Activated naive CD8-positive, alpha-beta T cell treated with anti-CD3 and anti-CD28 coated beads, Interleukin-2, amount 10 ng/mL, durations not matched to agents 7 days and 5 days (primary cell): ENCODE measurements around the gene TMEM185A. TPM values are rescaled to one million over a fixed set of nuclear protein-coding genes. Genes with fewer than 3 reads are reported as not detected.
"Not testable (repeated sequence)": the region's sequence is repeated elsewhere in the genome, so short reads cannot be mapped to it uniquely, and the experiment has no call there.

Experiments
- ATAC-seq: fragments of 150-1000 bp; cut with Tn5 transposase; one replicate; pipeline ENCODE4 v1.10.0; 2021; ENCODE audit warnings: low read depth, moderate library complexity
- POLR2A ChIA-PET: fragments of 350-600 bp; sonication (Branson Sonifier 250); formaldehyde crosslinking; loops from one replicate; lab custom pipeline; 2021; ENCODE audit warnings: antibody characterized with exemption; lab: Charles Lee
- DNase-seq: peaks from one replicate; pipeline ENCODE4 v3.0.0; 2021
- H3K27ac Mint-ChIP-seq: one replicate; pipeline ENCODE4 v1.8.0; 2022; ENCODE audit warnings: mild to moderate bottlenecking, mixed read lengths
- H3K27me3 Mint-ChIP-seq: one replicate; pipeline ENCODE4 v1.8.0; 2022; ENCODE audit warnings: mild to moderate bottlenecking, moderate library complexity, mixed read lengths
- H3K36me3 Mint-ChIP-seq: one replicate; pipeline ENCODE4 v1.8.0; 2021; ENCODE audit warnings: mild to moderate bottlenecking, mixed read lengths
- H3K4me1 Mint-ChIP-seq: one replicate; pipeline ENCODE4 v1.8.0; 2021; ENCODE audit warnings: mixed read lengths
- H3K4me3 Mint-ChIP-seq: one replicate; pipeline ENCODE4 v1.8.0; 2022; ENCODE audit warnings: mild to moderate bottlenecking, moderate library complexity, mixed read lengths
- H3K9me3 Mint-ChIP-seq: one replicate; pipeline ENCODE4 v1.8.0; 2021; ENCODE audit warnings: mixed read lengths
- total RNA-seq, 2 experiments: library from RNA; stranded (reverse); gene quantifications; one replicate each; pipeline ENCODE4 v1.2.3, GENCODE V29; 2021

TMEM185A gene
- total RNA-seq, 2 experiments from 2014 or later, result 23.6 to 28.7 TPM

DNA sequence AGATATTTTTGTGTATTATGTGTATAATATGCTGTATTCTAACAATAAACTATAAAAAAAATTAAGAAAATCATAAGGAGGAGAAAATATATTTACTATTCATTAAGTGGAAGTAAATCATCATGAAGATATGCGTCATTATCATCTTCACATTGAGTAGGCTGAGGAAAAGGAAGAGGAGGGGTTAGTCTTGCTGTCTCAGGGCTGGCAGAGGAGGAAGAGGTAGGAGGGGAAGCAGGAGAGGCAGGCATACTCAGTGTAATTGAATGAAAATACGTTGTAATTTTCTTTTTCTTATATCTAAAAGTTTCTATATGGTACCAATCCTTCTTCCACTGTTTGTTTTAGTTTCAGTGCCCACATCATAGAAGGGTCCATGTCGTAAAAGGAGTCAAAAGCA lies 9.8 kb upstream of the TMEM185A start:
- no peak for DNase-seq
- Mint-ChIP-seq H3K9me3 (no peaks in the 10 kb centered on the region), H3K36me3 (no peaks in the 10 kb centered on the region), H3K27me3 (peaks cover 8% of the 10 kb centered on the region), H3K4me3 (no peak overlapping the region), H3K27ac (no peak overlapping the region), H3K4me1 (peaks cover 2% of the 10 kb centered on the region)
- POLR2A ChIA-PET, result no interaction called here
- ATAC-seq, result no peak

DNA sequence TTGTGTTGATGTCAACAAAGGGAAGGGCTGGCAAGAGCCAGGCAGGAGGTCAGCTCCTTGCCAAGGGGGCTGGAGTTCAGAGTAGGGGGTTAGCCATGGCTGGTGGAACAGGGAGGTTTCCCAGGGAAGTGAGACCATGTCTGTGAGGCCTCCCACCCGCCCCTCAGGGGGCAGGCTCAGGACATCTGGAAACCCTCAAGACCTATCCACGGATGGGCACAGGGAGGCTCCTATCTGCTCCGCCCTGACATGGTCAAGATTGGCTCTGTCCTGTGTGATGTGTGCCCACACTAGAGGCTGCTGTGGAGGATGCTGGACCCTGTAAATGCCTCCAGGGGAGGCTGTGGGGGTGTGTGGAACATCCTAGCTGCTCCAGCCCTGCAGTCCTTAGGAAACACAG lies 8.0 kb upstream of the TMEM185A start:
- Mint-ChIP-seq H3K9me3 (no peaks in the 10 kb centered on the region), H3K4me3 (no peak overlapping the region), H3K27ac (no peak overlapping the region), H3K4me1 (peaks cover 2% of the 10 kb centered on the region), H3K27me3 (peaks cover 6% of the 10 kb centered on the region), H3K36me3 (no peaks in the 10 kb centered on the region)
- no peak for DNase-seq
- POLR2A ChIA-PET, result no interaction called here
- no peak for ATAC-seq

DNA sequence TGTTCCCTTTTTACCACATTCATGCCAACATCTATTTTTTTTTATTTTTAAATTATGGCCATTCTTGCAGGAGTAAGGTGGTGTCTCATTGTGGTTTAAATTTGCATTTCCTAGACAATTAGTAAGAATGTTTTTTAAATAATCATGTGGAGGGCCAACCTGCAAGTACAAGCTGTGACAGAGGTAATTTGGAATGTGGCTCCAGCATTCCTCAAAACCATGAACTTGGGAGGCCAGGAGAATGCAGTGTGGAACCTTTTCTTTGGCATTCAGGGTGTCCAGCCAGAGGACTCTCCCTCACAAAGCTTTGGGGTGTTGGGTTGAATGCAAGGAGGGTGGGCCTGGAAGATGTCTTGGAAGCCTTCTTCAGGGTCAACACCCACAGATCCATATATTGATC lies 7.3 kb upstream of the TMEM185A start:
- POLR2A ChIA-PET, result no interaction called here
- Mint-ChIP-seq H3K4me3 (no peak overlapping the region), H3K36me3 (no peaks in the 10 kb centered on the region), H3K9me3 (no peaks in the 10 kb centered on the region), H3K4me1 (peaks cover 2% of the 10 kb centered on the region), H3K27me3 (peaks cover 8% of the 10 kb centered on the region), H3K27ac (no peak overlapping the region)
- ATAC-seq (no peak), DNase-seq (no peak)

- H3K4me3 Mint-ChIP-seq, result no peak overlapping the region
- no peak overlapping the region for H3K27ac Mint-ChIP-seq
- no peaks in the 10 kb centered on the region for H3K9me3 Mint-ChIP-seq
- peaks cover 21% of the 10 kb centered on the region for H3K4me1 Mint-ChIP-seq
- DNase-seq (no peak), ATAC-seq (no peak)
- H3K27me3 Mint-ChIP-seq, result peaks cover 6% of the 10 kb centered on the region
- peaks cover 5% of the 10 kb centered on the region for H3K36me3 Mint-ChIP-seq
- POLR2A ChIA-PET, result no interaction called here
These were observed 1.9 kb upstream of the TMEM185A start for GRCh38 chrX:149633511-149633910.

GRCh38 chrX:149630681-149631233 lies 835 bp downstream of the TMEM185A start:
- peak overlapping the region; percentile 80 for H3K27ac Mint-ChIP-seq
- DNase-seq, result no peak
- peaks cover 27% of the 10 kb centered on the region for H3K4me1 Mint-ChIP-seq
- H3K36me3 Mint-ChIP-seq, result peaks cover 5% of the 10 kb centered on the region
- ATAC-seq, result no peak
- peaks cover 2% of the 10 kb centered on the region for H3K27me3 Mint-ChIP-seq
- H3K9me3 Mint-ChIP-seq, result no peaks in the 10 kb centered on the region
- POLR2A ChIA-PET, result no interaction called here
- H3K4me3 Mint-ChIP-seq, result peak overlapping the region; percentile 93

DNA sequence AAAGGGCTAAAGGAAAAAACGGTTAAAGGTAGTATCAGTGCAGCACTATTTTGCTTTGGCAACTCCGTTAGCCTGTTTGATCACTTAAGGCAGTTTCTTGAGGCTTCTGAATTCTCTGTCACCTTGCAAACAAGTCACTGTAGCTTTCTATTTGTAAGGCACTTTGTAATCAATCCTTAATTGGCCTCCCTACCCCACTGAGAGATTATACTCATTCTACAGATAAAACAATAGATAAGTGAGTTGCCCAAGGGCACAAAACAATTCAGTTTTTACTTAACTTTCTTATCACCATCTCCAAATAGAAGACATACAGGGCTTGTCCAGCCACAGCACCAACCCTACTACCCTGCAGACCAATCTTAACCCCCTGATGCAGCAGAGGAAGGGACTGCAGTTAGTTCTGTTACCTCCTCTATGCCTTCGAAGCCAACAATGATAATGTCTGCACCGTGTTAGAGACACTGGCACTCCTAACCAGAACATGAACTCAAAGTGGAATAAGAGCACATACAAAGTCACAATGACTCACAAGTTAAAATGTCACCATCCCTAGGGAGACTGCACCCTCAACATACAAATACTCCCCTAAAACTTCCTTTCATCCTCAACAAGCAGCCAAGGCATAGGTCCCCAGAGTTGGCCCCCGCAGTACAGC lies 1.7 kb downstream of the TMEM185A start:
- DNase-seq, result no peak
- Mint-ChIP-seq H3K9me3 (no peaks in the 10 kb centered on the region), H3K36me3 (peaks cover 8% of the 10 kb centered on the region), H3K4me3 (peak overlapping the region; percentile 93), H3K4me1 (peaks cover 27% of the 10 kb centered on the region), H3K27me3 (peaks cover 2% of the 10 kb centered on the region), H3K27ac (no peak overlapping the region)
- ATAC-seq, result no peak
- POLR2A ChIA-PET, result no interaction called here

GRCh38 chrX:149628768-149629167 lies 2.8 kb downstream of the TMEM185A start:
- DNase-seq, result no peak
- H3K36me3 Mint-ChIP-seq, result peaks cover 8% of the 10 kb centered on the region
- H3K4me3 Mint-ChIP-seq, result no peak overlapping the region
- ATAC-seq, result no peak
- no peaks in the 10 kb centered on the region for H3K9me3 Mint-ChIP-seq
- no peaks in the 10 kb centered on the region for H3K27me3 Mint-ChIP-seq
- POLR2A ChIA-PET, result no interaction called here
- peaks cover 27% of the 10 kb centered on the region for H3K4me1 Mint-ChIP-seq
- no peak overlapping the region for H3K27ac Mint-ChIP-seq

DNA sequence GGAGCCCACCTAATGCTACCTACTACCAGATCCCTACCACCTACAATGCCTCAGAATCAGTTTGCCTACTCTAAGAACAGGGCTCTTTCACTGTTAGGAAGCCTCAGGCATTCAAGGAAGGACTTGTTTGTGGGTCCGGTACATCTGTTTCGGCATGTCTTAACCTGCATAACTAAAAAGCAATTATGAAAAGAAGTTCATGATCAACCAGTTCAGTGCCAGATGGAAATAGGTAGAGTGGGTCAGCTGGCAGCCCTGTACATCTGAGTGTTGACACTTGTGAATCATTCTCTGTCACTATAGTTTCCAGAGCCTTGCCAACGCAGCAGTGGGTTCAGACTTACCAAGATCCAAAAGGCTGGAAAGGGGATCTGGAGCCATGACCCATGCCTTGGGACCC lies 3.3 kb downstream of the TMEM185A start:
- DNase-seq (no peak), ATAC-seq (no peak)
- Mint-ChIP-seq H3K36me3 (peaks cover 8% of the 10 kb centered on the region), H3K4me3 (no peak overlapping the region), H3K4me1 (peaks cover 27% of the 10 kb centered on the region), H3K27ac (no peak overlapping the region), H3K9me3 (no peaks in the 10 kb centered on the region), H3K27me3 (no peaks in the 10 kb centered on the region)
- POLR2A ChIA-PET, result no interaction called here

- peaks cover 24% of the 10 kb centered on the region for H3K4me1 Mint-ChIP-seq
- H3K9me3 Mint-ChIP-seq, H3K36me3 Mint-ChIP-seq, ATAC-seq, H3K27ac Mint-ChIP-seq, POLR2A ChIA-PET, H3K27me3 Mint-ChIP-seq, DNase-seq, H3K4me3 Mint-ChIP-seq: not testable (repeated sequence)
These were observed 4.8 kb downstream of the TMEM185A start for GRCh38 chrX:149626829-149627228.

GRCh38 chrX:149619662-149620061 lies 11.9 kb downstream of the TMEM185A start:
- POLR2A ChIA-PET, H3K4me3 Mint-ChIP-seq: not testable (repeated sequence)

GRCh38 chrX:149618871-149619270 lies 12.7 kb downstream of the TMEM185A start:
- Mint-ChIP-seq H3K4me1 (no peaks in the 10 kb centered on the region), H3K27me3 (no peaks in the 10 kb centered on the region), H3K27ac (no peak overlapping the region), H3K36me3 (no peaks in the 10 kb centered on the region), H3K9me3 (no peaks in the 10 kb centered on the region), H3K4me3 (no peak overlapping the region)
- no peak for DNase-seq
- POLR2A ChIA-PET, result no interaction called here
- no peak for ATAC-seq

More at GRCh38 chrX:149619662-149620061, 11.9 kb downstream of the TMEM185A start:
- not testable (repeated sequence) for ATAC-seq, H3K27ac Mint-ChIP-seq, H3K27me3 Mint-ChIP-seq, H3K4me1 Mint-ChIP-seq, DNase-seq, H3K9me3 Mint-ChIP-seq, H3K36me3 Mint-ChIP-seq

DNA sequence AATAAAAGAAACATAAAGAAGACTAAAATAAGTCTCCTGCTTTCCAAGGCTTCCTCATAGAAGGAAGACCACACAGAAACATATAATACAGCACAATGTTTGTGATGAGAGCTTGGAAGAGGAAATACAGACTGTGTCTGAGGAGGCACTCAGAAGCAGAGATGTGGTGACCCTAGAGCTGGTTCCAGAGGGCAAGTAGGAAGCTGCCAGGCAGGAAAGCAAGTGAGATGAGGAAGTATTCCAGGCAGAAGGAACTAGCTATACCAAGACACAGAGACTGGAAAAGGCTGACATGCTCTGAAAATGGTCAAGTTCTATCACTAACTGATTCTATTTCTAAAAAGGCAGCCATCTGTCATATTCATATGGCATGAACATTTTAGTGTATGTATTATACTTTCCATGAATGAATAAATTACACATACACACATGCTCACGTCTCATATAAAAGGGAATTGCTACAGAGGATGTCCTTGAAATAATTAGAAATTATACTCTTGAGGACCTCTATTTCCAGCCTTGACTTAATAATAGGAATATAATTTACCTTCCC lies 19.9 kb downstream of the TMEM185A start:
- ATAC-seq, result no peak
- Mint-ChIP-seq H3K27ac (no peak overlapping the region), H3K27me3 (no peaks in the 10 kb centered on the region), H3K4me3 (no peak overlapping the region), H3K4me1 (no peaks in the 10 kb centered on the region), H3K9me3 (no peaks in the 10 kb centered on the region), H3K36me3 (peaks cover 2% of the 10 kb centered on the region)
- POLR2A ChIA-PET, result no interaction called here
- DNase-seq, result no peak

- Mint-ChIP-seq H3K4me1 (peaks cover 2% of the 10 kb centered on the region), H3K27ac (no peak overlapping the region), H3K4me3 (no peak overlapping the region), H3K36me3 (peaks cover 8% of the 10 kb centered on the region), H3K27me3 (no peaks in the 10 kb centered on the region), H3K9me3 (no peaks in the 10 kb centered on the region)
- no peak for ATAC-seq
- no peak for DNase-seq
- POLR2A ChIA-PET, result no interaction called here
These were observed 21.1 kb downstream of the TMEM185A start for GRCh38 chrX:149610511-149610910.

GRCh38 chrX:149607699-149608098 lies 23.9 kb downstream of the TMEM185A start:
- Mint-ChIP-seq H3K4me3 (no peak overlapping the region), H3K27ac (no peak overlapping the region), H3K27me3 (no peaks in the 10 kb centered on the region), H3K9me3 (no peaks in the 10 kb centered on the region), H3K4me1 (peaks cover 2% of the 10 kb centered on the region), H3K36me3 (peaks cover 11% of the 10 kb centered on the region)
- POLR2A ChIA-PET, result no interaction called here
- ATAC-seq (no peak), DNase-seq (no peak)
